ENCODE results near the gene PVR.
"Not testable (repeated sequence)": the region's sequence is repeated elsewhere in the genome, so short reads cannot be mapped to it uniquely, and the experiment has no call there.

Gene PVR

DNA sequence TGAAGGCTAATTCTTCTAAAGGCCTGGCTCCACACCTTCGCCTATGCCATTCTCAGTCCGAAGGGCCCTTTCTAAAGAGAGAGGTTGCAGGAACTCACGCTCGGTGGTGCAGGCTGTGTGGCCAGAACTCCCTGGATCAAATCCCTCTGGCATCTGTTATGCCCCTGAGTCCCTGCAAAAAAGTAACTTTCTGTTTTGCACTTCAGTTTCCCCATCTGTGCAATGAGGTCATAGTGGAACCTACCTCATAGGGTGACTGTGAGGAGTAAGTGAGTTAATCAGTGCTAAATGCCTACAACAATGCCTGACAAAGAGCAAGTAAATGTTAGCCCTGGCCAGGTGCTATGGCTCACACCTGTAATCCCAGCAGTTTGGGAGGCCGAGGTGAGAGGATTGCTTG, 23.0 kb upstream of the PVR start:
- no peak for DNase-seq

DNA sequence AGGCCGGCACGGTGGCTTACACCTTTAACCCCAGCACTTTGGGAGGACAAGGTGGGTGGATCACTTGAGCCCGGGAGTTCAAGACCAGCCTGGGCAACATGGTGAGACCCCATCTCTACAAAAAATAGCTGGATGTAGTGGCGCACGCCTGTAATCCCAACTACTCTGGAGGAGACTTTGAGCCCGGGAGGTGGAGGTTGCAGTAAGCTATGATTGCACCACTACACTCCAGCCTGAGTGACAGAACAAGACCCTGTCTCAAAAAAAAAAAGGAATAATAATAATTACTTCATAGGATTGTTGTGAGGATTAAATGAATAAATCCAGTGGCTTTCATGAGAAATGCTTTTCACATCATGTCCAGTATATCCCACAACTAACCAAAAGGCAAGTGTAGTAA, 22.3 kb upstream of the PVR start:
- DNase-seq: no peak

- no peak for DNase-seq
Measured at GRCh38 chr19:44623080-44623479, 20.6 kb upstream of the PVR start.

DNA sequence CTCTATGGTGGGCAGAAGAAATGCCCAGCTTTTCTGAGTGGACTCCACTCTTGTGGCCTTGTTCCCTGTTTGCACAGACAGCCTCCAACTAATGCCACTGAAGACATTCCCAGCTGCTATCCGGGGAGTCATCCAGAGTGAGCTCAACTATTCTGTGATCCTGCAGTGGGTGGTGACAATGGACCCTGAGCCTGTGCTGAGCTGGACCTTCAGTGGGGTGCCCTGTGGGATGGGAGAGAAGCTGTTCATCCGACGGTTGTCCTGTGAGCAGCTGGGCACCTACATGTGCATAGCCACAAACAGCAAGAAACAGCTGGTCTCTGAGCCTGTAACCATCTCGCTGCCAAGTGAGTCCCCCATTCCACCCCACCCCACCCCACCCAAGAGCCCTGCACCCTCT, 20.1 kb upstream of the PVR start:
- no peak for DNase-seq

- DNase-seq: no peak
Measured at GRCh38 chr19:44624840-44625354, 18.8 kb upstream of the PVR start.

DNA sequence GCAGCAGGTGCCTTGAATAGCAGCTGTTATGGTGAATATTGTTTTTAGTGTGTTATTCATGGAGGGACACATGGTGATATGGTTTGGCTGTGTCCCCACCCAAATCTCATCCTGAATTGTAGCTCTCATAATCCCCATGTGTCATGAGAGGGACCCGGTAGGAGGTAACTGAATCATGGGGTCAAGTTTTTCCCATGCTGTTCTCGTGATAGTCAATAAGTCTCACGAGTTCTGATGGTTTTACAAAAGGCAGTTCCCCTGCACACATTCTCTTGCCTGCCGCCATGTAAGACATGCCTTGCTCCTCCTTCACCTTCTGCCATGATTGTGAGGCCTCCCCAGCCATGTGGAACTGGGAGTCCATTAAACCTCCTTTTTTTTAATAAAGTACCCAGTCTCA, 18.1 kb upstream of the PVR start:
- not testable (repeated sequence) for DNase-seq

GRCh38 chr19:44626048-44626624, 17.6 kb upstream of the PVR start:
- DNase-seq: no peak

DNA sequence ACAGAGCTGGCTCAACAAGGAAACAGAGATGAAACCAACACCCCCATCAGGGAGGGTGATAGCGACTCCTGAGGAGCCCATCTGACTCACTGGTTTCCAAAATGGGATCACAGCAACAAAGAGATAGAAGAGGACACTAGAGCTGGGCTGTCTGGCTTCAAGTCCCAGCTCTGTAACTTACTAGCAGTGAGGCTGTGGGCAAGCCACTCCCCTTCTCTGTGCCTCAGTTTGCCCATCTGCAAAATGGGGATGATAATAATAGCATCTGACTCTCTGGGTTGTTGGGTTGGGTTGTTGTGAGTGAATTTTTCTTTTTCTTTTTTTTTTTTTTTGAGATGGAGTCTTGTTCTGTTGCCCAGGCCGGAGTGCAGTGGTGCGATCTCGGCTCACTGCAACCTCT, 16.1 kb upstream of the PVR start:
- DNase-seq: no peak

- DNase-seq: no peak
Measured at GRCh38 chr19:44628793-44629192, 14.9 kb upstream of the PVR start.

DNA sequence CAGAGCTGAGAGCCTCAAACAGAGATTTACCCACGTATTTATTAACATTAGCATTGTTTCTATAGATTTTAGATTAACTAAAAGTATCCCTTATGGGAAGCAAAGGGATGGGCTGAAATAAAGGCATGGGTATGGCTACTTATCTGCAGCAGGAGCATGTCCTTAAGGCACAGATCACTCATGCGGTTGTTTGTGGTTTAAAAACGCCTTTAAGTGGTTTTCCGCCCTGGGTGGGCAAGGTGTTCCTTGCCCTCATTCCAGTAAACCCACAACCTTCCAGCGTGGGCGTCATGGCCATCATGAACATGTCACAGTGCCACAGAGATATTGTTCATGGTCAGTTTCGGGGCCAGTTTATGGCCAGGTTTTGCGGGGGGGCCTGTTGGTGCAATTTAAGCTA, 12.1 kb upstream of the PVR start:
- DNase-seq: not testable (repeated sequence)

DNA sequence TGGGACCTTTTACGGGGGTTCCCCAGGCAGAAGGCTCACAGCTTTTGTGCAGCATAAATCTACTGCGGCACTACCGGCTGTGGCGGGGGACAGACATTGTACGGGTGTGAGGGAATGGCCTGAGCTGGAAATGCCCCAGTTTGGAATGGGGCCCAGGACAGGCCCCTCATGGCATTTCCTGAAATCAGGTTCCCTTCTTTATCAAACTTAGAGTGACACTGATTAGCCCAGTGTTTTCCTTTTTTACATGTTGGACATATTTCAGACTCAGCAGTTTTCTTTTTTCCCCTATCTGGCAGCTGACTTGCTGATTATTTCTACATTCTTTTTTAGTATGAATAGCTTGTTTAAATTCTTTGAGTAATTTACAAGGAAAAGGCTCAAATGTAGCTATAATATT, 9.7 kb upstream of the PVR start:
- DNase-seq: not testable (repeated sequence)

DNA sequence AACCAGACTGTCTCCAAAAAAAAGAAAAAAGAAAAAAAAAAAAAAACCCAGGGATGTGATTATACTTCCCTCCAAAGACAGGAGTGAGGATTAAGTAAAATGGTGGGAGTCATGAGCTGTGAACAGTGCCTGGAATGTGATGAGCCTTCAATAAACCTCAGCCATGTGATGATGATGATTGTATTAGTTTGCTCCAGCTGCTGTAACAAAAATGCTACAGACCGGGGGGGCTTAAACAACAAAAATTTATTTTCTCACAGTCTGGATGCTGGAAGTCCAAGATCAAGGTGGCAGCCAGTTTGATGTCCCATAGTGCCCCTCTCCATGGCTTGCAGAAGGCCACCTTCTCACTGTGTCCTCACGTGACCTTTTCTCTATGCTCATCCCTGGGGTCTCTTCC, 8.9 kb upstream of the PVR start:
- DNase-seq: no peak

GRCh38 chr19:44635581-44636438, 7.9 kb upstream of the PVR start:
- no peak for DNase-seq

DNA sequence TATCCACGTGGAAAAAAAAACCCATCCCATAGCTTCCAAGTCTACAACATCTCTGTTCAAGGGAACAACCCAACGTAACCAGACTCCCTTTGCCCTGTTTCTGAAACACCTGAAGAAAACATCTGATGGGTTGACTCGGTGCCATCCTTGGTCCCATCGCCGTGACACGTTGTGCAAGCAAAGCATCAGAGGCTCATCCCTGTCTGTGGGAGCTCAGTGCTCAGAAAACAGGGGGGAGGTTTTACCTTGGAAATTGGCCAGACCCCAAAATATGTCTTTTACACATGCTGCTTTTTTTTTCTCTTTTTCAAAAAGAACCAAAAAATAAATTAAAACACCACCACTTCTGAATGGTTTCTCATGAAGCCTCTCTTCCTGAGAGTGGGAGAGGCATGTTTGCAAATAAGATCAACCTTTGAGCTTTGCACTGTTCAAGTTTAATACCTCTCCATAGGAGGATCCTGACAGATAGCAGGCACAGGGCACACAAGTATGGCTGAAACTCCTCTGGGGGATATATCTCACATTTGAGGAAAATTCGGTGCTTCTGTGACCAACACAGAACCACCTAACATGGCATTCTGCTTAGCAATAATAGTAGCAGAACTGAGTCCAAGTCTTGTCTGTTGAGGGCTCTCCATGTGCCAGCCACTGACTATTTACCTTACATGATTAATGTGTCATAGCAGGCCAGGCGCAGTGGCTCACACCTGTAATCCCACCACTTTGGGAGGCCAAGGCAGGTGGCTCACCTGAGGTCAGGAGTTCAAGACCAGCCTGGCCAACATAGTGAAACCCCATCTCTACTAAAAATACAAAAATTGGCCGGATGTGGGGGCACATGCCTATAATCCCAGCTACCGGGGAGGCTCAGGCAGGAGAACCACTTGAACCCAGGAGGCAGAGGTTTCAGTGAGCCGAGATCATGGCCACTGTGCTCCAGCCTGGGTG, 7.0 kb upstream of the PVR start:
- DNase-seq: no peak

DNA sequence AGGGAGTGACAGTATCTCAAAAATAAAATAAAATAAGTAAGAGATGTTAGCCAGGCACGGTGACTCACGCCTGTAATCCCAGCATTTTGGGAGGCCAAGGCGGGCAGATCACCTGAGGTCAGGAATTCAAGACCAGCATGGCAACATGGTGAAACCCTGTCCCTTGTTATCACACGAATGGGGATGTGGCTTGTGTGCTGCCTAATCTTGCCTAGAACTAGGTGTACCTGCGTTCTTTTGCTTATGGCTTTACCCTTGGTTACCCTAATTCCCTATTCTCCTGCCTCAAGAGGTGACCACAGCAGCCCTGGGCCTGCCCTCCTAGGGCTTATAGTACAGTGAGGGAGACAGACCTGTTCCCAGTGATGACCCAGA, 6.3 kb upstream of the PVR start:
- DNase-seq: no peak

DNA sequence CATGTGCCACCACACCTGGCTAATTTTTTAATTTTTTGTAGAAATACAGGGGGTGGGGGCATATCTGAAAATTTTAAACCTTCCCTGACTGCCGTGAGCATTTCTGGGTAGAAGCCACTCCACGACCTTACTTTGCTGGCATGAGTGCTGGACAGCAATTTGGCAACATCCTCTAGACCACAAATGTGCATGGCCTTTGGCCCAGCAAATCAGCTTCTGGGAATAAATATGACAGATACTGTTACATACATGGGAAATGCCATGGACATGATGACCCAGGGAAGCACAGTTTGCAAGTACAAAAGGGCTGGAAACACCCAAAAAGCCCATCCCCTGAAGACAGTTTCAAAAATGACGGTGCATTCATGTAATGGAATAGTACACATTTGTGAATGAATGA, 3.2 kb upstream of the PVR start:
- DNase-seq: no peak

DNA sequence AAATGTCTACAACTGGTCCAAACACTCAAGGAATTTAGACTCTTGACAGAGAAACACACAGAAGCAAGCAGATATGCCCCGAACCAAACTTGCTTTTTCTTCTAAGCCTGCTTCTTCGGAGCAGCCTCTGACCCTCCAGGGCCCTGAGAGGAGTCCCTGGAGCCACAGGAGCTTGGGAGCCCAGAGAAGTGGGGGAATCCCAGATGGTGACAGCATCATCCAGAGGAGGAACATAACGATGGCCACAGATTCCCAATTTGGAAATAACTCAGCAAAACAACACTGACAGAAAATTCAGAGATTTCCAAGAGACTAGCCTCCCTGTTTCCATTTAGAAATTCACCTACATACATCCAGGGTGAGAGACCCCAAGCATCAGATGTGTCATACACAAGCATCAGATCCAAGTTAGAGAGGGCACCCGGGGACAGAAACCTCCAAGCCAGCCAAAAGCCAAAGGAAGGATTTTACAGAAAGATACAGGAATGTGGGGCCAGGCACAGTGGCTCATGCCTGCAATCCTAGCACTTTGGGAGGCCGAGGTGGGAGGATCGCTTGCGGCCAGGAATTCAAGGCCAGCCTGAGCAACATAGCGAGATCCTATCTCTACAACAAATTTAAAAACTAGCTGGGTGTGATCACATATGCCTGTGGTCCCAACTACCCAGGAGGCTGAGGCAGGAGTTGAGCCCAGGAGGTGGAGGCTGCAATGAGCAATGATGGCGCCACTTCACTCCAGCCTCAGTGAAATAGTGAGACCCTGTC, 2.0 kb upstream of the PVR start:
- DNase-seq: no peak

DNA sequence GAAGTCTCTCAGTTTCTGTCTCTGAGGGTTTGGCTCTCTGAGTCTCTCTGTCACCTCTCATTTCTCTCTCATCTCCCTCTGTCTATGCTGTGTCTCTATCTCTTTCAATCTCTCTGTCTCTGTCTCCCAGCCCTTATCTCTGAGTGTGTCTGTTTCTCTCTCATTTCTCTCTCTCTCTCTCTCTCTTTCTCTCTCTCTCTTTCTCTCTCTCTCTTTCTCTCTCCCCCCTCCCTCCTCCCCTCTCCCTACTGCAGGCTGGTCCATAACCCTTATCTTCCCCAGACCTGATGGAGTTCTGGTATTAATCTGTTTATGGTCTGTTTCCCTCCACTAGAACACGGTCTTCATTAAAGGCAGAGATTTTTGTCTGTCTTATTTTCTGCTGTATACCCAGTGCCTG, 1.3 kb upstream of the PVR start:
- no peak for DNase-seq

DNA sequence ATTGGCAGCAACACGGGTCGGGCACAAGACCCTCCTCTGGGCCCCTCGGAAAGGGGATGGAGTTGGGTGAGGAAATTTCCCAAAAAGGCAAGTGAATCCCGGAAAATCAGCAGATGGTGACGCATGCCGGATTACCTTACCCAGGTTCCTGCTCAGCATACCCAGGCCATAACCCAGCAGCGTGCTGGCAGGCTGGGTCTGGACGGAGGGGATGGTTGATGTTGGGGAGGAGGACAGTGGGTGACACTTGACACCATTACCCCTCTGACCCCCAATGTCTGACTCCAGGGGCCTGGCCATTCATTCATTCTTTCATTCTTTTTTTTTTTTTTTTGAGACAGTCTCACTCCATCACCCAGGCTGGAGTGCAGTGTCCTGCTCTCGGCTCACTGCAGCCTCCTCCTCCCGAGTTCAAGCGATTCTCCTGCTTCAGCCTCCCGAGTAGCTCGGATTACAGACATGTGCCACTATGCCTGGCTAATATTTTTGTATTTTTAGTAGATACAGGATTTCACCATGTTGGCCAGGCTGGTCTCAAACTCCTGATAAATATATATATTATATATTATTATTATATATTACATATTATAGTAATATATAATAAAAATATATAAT, 799 bp downstream of the PVR start:
- DNase-seq: peak; percentile 21 to 45

- DNase-seq: no peak
Measured at GRCh38 chr19:44645407-44646048, 1.8 kb downstream of the PVR start.

- DNase-seq: no peak
Measured at GRCh38 chr19:44646049-44646416, 2.3 kb downstream of the PVR start.

DNA sequence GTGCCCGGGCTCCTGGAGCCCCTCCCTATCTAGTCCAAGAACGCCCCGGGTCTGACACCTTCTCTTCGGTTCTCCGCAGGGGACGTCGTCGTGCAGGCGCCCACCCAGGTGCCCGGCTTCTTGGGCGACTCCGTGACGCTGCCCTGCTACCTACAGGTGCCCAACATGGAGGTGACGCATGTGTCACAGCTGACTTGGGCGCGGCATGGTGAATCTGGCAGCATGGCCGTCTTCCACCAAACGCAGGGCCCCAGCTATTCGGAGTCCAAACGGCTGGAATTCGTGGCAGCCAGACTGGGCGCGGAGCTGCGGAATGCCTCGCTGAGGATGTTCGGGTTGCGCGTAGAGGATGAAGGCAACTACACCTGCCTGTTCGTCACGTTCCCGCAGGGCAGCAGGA, 3.4 kb downstream of the PVR start:
- DNase-seq: no peak
